Measurements from ENCODE around the gene TRABD2B.

GRCh38 chr1:47758341-47759250 lies 238.6 kb downstream of the TRABD2B start:
- no peak for TF ChIP-seq CTCF (IDR thresholded peaks at IDR 0.05)
- TF ChIP-seq POLR2AphosphoS5 (IDR thresholded peaks at IDR 0.05): no peak
- no peak for TF ChIP-seq POLR2A (IDR thresholded peaks at IDR 0.05)

All from breast epithelium (tissue), 3 donors.